Sigmoid colon (tissue), 7 donors: Measurements from ENCODE around the gene FMN2. TPM values are rescaled to one million over a fixed set of nuclear protein-coding genes. Genes with fewer than 3 reads are reported as not detected.
"Not testable (repeated sequence)": the region's sequence is repeated elsewhere in the genome, so short reads cannot be mapped to it uniquely, and the experiment has no call there.

Experiments used
- DNase-seq: peaks from one replicate; pipeline ENCODE4 v3.0.0-alpha.2; 2019
- H3K27ac ChIP-seq, 4 donors: fragments of 200-600 bp; sonication (generic); one replicate each; pipeline ENCODE4 v1.5.1; 2016 to 2019; ENCODE audit warnings: mild to moderate bottlenecking in 1 of 4
- H3K27me3 ChIP-seq, 3 donors: fragments of 200-600 bp; sonication (generic); one replicate each; pipeline ENCODE4 v1.5.1; 2019; ENCODE audit warnings: mild to moderate bottlenecking in 1 of 3
- H3K36me3 ChIP-seq, 4 donors: fragments of 200-600 bp; sonication (generic); one replicate each; pipeline ENCODE4 v1.5.1; 2016 to 2019
- H3K4me1 ChIP-seq, 4 donors: fragments of 200-600 bp; sonication (generic); one replicate each; pipeline ENCODE4 v1.5.1; 2017 to 2019
- H3K4me3 ChIP-seq, 4 donors: fragments of 200-600 bp; sonication (generic); one replicate each; pipeline ENCODE4 v1.5.1; 2017 to 2019; ENCODE audit warnings: mild to moderate bottlenecking in 2 of 4, moderate library complexity in 1 of 4
- H3K9me3 ChIP-seq, 4 donors: fragments of 200-600 bp in 3 of 4; sonication (generic) in 3 of 4; one replicate each; pipeline versions ENCODE4 v1.5.1 to v1.6.1; 2013 to 2019
- CTCF ChIP-seq, 4 experiments: fragments of 450-650 bp in 3 of 4; fragments of 200-600 bp in 1 of 4; IDR thresholded peaks; one replicate each; pipeline ENCODE4 v1.5.1; 2016 to 2019; ENCODE audit warnings: antibody characterized with exemption in 4 of 4, mild to moderate bottlenecking in 3 of 4, moderate library complexity in 2 of 4
- EP300 ChIP-seq, 4 donors: sonication (generic); formaldehyde crosslinking; IDR thresholded peaks; one replicate each; pipeline ENCODE4 v1.6.1; 2017; ENCODE audit warnings: antibody characterized with exemption in 4 of 4
- POLR2A ChIP-seq, 2 donors: fragments of 450-650 bp; IDR thresholded peaks; one replicate each; pipeline ENCODE4 v1.6.1; 2016; ENCODE audit warnings: antibody characterized with exemption in 2 of 2, mild to moderate bottlenecking in 2 of 2, moderate library complexity in 2 of 2
- POLR2AphosphoS5 ChIP-seq, 4 donors: sonication (generic); formaldehyde crosslinking; IDR thresholded peaks; one replicate each; pipeline ENCODE4 v1.6.1; 2017; ENCODE audit warnings: antibody characterized with exemption in 4 of 4
- WGBS, 2 donors: extraction: QIAGEN DNeasy Blood & Tissue Kit; methylation state at CpG; one replicate each; pipeline ENCODE4 v1.1.7; 2013; 5-methylcytosine and 5-hydroxymethylcytosine counted together
- intact Hi-C: fragments of 100-400 bp; cut with DNase I; formaldehyde crosslinking; loops from one replicate; pipeline ENCODE4 v1.15.1; 2023
- polyA plus RNA-seq, 3 donors: library from polyadenylated mRNA; stranded (reverse); fragments of 200-250 nt; gene quantifications; one replicate each; pipeline ENCODE4 v1.2.3, GENCODE V29; 2013
- total RNA-seq, 4 donors: library from RNA; depleted of rRNA; stranded (reverse); fragments of >200 nt; gene quantifications; one replicate each; pipeline ENCODE4 v1.1.0, GENCODE V29; 2016
- donor health status: healthy with polysubstance abuse.
- donor health status: Bipolar disorder and iron deficiency.
- donor health status: healthy.

The FMN2 gene
- total and polyA plus RNA-seq, 7 donors, result 1.5 to 16.9 (median 10.3) TPM

GRCh38 chr1:240171907-240172306 is 80.2 kb downstream of the FMN2 start:
- TF ChIP-seq POLR2A (IDR thresholded peaks at IDR 0.05) (no peak), EP300 (IDR thresholded peaks at IDR 0.05) (no peak), POLR2AphosphoS5 (IDR thresholded peaks at IDR 0.05) (no peak), CTCF (IDR thresholded peaks at IDR 0.05) (no peak)
- intact Hi-C loops, result no loop called here
- WGBS, 2 donors, result 89 to 91% methylated on average over 2 of the region's 2 CpGs
- Histone ChIP-seq H3K4me3 (no peak overlapping the region), H3K27ac (no peak overlapping the region), H3K4me1 (no peaks in the 10 kb centered on the region), H3K27me3 (no peaks in the 10 kb centered on the region), H3K36me3 (no peaks in the 10 kb centered on the region), H3K9me3 (no peaks in the 10 kb centered on the region)
- DNase-seq, result no peak

GRCh38 chr1:240173836-240174235 is 82.2 kb downstream of the FMN2 start:
- Histone ChIP-seq H3K4me1 (no peaks in the 10 kb centered on the region), H3K27ac (no peak overlapping the region), H3K4me3 (no peak overlapping the region), H3K9me3 (no peaks in the 10 kb centered on the region), H3K27me3 (no peaks in the 10 kb centered on the region), H3K36me3 (no peaks in the 10 kb centered on the region)
- intact Hi-C loops, result no loop called here
- WGBS, 2 donors, result 79 to 87% methylated on average over 1 of the region's 1 CpG
- TF ChIP-seq EP300 (IDR thresholded peaks at IDR 0.05), result no peak
- TF ChIP-seq POLR2A (IDR thresholded peaks at IDR 0.05), result no peak
- TF ChIP-seq POLR2AphosphoS5 (IDR thresholded peaks at IDR 0.05), result no peak
- no peak for TF ChIP-seq CTCF (IDR thresholded peaks at IDR 0.05)
- no peak for DNase-seq

- H3K4me3 ChIP-seq, result no peak overlapping the region
- TF ChIP-seq EP300 (IDR thresholded peaks at IDR 0.05), result no peak
- TF ChIP-seq CTCF (IDR thresholded peaks at IDR 0.05), result no peak
- no peak for TF ChIP-seq POLR2AphosphoS5 (IDR thresholded peaks at IDR 0.05)
- no peak for TF ChIP-seq POLR2A (IDR thresholded peaks at IDR 0.05)
- WGBS, 2 donors, result 67 to 92% methylated on average over 4 of the region's 4 CpGs
- H3K27ac ChIP-seq, result no peak overlapping the region
- H3K9me3 ChIP-seq, result no peaks in the 10 kb centered on the region
- no peaks in the 10 kb centered on the region for H3K27me3 ChIP-seq
- H3K4me1 ChIP-seq, result no peaks in the 10 kb centered on the region
- intact Hi-C loops, result no loop called here
- H3K36me3 ChIP-seq, result no peaks in the 10 kb centered on the region
- DNase-seq, result no peak
Observed at GRCh38 chr1:240174734-240175133, 83.1 kb downstream of the FMN2 start.

DNA sequence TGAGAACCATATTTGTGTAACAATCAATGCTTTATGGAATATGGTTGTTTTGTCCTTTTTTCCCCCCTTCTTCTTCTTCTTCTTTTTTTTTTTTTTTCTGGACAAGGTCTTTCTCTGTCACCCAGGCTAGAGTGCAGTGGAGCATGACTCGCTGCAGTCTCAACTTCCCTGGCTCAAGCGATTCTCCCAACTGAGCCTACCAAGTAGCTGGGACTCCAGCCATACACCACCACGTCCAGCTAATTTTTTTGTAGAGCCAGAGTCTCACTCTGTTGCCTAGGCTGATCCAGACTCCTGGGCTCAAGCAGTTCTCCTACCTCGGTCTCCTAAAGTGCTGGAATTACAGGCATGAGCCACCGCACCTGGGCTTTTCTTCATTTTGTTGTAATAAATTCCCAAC is 86.7 kb downstream of the FMN2 start:
- TF ChIP-seq POLR2A (IDR thresholded peaks at IDR 0.05) (no peak), CTCF (IDR thresholded peaks at IDR 0.05) (no peak), EP300 (IDR thresholded peaks at IDR 0.05) (no peak), POLR2AphosphoS5 (IDR thresholded peaks at IDR 0.05) (no peak)
- Histone ChIP-seq H3K4me3 (no peak overlapping the region), H3K27me3 (no peaks in the 10 kb centered on the region), H3K36me3 (no peaks in the 10 kb centered on the region), H3K4me1 (no peaks in the 10 kb centered on the region), H3K9me3 (no peaks in the 10 kb centered on the region), H3K27ac (no peak overlapping the region)
- WGBS, 2 donors, result 91 to 94% methylated on average over 5 of the region's 5 CpGs
- intact Hi-C loops, result no loop called here
- no peak for DNase-seq

DNA sequence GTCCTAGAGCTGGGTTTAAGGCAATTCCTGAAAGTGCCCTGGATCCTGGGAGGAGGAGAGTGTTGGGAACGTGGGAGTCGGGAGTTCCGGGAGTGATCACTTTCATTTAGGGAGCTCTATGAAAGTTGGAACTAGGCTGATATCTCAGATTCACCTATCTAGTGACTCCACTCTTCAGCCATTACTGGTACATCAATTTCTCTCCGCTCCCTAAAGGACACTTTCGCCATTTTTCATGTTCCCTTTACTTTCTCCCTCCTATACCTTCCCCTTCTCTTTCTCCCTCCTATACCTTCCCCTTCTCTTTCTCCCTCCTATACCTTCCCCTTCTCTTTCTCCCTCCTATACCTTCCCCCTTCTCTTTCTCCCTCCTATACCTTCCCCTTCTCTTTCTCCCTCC is 93.0 kb downstream of the FMN2 start:
- H3K4me3 ChIP-seq, H3K27me3 ChIP-seq, H3K27ac ChIP-seq, H3K36me3 ChIP-seq, DNase-seq, H3K4me1 ChIP-seq, H3K9me3 ChIP-seq: not testable (repeated sequence)
- intact Hi-C loops, result loop anchor here (5.0 kb wide), 1 partner anchor 32 kb away; no protein-coding TSS in a partner anchor
- 90% methylated on average over 5 of the region's 5 CpGs for WGBS, 2 donors
